ENCODE data around the gene NUCKS1. TPM values are rescaled to one million over a fixed set of nuclear protein-coding genes. Genes with fewer than 3 reads are reported as not detected.

The NUCKS1 gene
- total RNA-seq, 1 experiment from 2014 or later, result 276 TPM

- CTCF ChIA-PET, result interaction anchor here (0.6 kb wide), 1 partner anchor 113 kb away, joined by 3 read pairs; no protein-coding TSS in a partner anchor
- no peak for DNase-seq
- Mint-ChIP-seq H3K27ac (ENCODE audit: unreplicated experiment) (no peak overlapping the region), H3K9me3 (ENCODE audit: low read depth, unreplicated experiment) (no peaks in the 10 kb centered on the region), H3K4me1 (ENCODE audit: low read depth, unreplicated experiment) (peaks cover 11% of the 10 kb centered on the region), H3K27me3 (ENCODE audit: unreplicated experiment) (peaks cover 7% of the 10 kb centered on the region), H3K36me3 (ENCODE audit: insufficient read depth, unreplicated experiment) (peaks cover 21% of the 10 kb centered on the region), H3K4me3 (ENCODE audit: low read depth, unreplicated experiment) (no peak overlapping the region)
- no peak for TF ChIP-seq CTCF (IDR thresholded peaks at IDR 0.05; ENCODE audit: unreplicated experiment)
- no TSS peak for BruUV-seq (replicated peaks)
- intact Hi-C loops (cut with micrococcal nuclease; ENCODE audit: unreplicated experiment), result no loop called here
These were observed 20.6 kb upstream of the NUCKS1 start for GRCh38 chr1:205770618-205771017.

- CTCF ChIA-PET, result no interaction called here
- Mint-ChIP-seq H3K36me3 (ENCODE audit: insufficient read depth, unreplicated experiment) (peaks cover 13% of the 10 kb centered on the region), H3K4me1 (ENCODE audit: low read depth, unreplicated experiment) (peaks cover 6% of the 10 kb centered on the region), H3K27ac (ENCODE audit: unreplicated experiment) (no peak overlapping the region), H3K9me3 (ENCODE audit: low read depth, unreplicated experiment) (no peaks in the 10 kb centered on the region), H3K27me3 (ENCODE audit: unreplicated experiment) (peaks cover 7% of the 10 kb centered on the region), H3K4me3 (ENCODE audit: low read depth, unreplicated experiment) (no peak overlapping the region)
- no peak for DNase-seq
- BruUV-seq (replicated peaks), result no TSS peak
- no peak for TF ChIP-seq CTCF (IDR thresholded peaks at IDR 0.05; ENCODE audit: unreplicated experiment)
- intact Hi-C loops (cut with micrococcal nuclease; ENCODE audit: unreplicated experiment), result no loop called here
These were observed 19.8 kb upstream of the NUCKS1 start for GRCh38 chr1:205769641-205770365.

GRCh38 chr1:205767248-205767647 lies 17.3 kb upstream of the NUCKS1 start:
- no peak for DNase-seq
- intact Hi-C loops (cut with micrococcal nuclease; ENCODE audit: unreplicated experiment), result no loop called here
- H3K27ac Mint-ChIP-seq (ENCODE audit: unreplicated experiment), result no peak overlapping the region
- H3K9me3 Mint-ChIP-seq (ENCODE audit: low read depth, unreplicated experiment), result no peaks in the 10 kb centered on the region
- BruUV-seq (replicated peaks), result no TSS peak
- H3K4me3 Mint-ChIP-seq (ENCODE audit: low read depth, unreplicated experiment), result no peak overlapping the region
- no peak for TF ChIP-seq CTCF (IDR thresholded peaks at IDR 0.05; ENCODE audit: unreplicated experiment)
- CTCF ChIA-PET, result no interaction called here
- peaks cover 6% of the 10 kb centered on the region for H3K4me1 Mint-ChIP-seq (ENCODE audit: low read depth, unreplicated experiment)
- H3K36me3 Mint-ChIP-seq (ENCODE audit: insufficient read depth, unreplicated experiment), result peaks cover 5% of the 10 kb centered on the region
- H3K27me3 Mint-ChIP-seq (ENCODE audit: unreplicated experiment), result no peaks in the 10 kb centered on the region

- Mint-ChIP-seq H3K4me3 (ENCODE audit: low read depth, unreplicated experiment) (no peak overlapping the region), H3K27ac (ENCODE audit: unreplicated experiment) (no peak overlapping the region), H3K9me3 (ENCODE audit: low read depth, unreplicated experiment) (no peaks in the 10 kb centered on the region), H3K36me3 (ENCODE audit: insufficient read depth, unreplicated experiment) (peaks cover 5% of the 10 kb centered on the region), H3K4me1 (ENCODE audit: low read depth, unreplicated experiment) (peaks cover 6% of the 10 kb centered on the region), H3K27me3 (ENCODE audit: unreplicated experiment) (no peaks in the 10 kb centered on the region)
- BruUV-seq (replicated peaks), result no TSS peak
- TF ChIP-seq CTCF (IDR thresholded peaks at IDR 0.05; ENCODE audit: unreplicated experiment), result no peak
- CTCF ChIA-PET, result interaction anchor here (0.6 kb wide), 1 partner anchor 45 kb away, joined by 3 read pairs; no protein-coding TSS in a partner anchor
- DNase-seq, result no peak
- intact Hi-C loops (cut with micrococcal nuclease; ENCODE audit: unreplicated experiment), result no loop called here
These were observed 16.6 kb upstream of the NUCKS1 start for GRCh38 chr1:205766570-205766969.

All from Calu3 (cell line).